ENCODE measurements around the gene SDK1.

Gene SDK1

GRCh38 chr7:3345699-3346481 lies 44.8 kb downstream of the SDK1 start:
- DNase-seq: no peak

DNA sequence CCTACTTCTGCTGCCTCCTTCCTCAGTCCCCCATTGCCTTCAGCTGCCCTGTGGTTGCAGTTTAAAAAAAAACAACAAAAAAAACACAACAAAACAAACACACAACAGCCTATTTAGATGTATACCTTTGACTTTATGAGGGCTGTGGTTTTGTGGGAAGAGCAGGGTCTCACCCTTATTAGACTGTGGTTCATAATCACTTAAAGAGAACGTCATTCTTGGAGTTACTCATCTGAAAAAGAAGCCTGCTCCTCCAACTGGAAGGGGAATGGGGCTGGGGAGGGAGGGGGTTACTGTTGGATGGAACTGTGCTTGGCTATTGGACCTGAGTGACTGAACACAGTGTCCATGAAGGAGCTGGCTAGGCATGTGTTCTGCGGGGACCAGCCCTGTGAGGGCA lies 48.1 kb downstream of the SDK1 start:
- no peak for DNase-seq

GRCh38 chr7:3356173-3356572 lies 55.1 kb downstream of the SDK1 start:
- DNase-seq: no peak

DNA sequence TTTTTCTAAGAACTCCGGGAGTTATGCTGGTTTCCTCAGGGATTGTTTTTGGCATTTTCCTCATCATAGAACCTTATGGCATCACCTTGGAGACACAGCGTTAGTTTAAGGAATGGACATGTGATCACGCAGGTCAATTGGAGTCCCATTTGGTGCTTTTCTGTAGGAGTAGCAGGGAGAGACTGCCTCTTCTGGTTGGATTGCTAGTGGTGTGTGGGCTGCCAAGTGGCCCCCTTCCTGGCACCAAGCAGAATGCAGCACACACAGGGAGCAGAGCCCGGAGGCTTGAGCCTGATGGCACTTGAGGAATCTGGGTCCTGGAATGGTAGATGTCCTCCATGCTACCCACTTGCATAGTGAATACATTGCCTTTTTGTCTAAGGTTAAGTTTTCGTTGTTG lies 57.9 kb downstream of the SDK1 start:
- no peak for DNase-seq

- no peak for DNase-seq
Measured at GRCh38 chr7:3367261-3367660, 66.2 kb downstream of the SDK1 start.

DNA sequence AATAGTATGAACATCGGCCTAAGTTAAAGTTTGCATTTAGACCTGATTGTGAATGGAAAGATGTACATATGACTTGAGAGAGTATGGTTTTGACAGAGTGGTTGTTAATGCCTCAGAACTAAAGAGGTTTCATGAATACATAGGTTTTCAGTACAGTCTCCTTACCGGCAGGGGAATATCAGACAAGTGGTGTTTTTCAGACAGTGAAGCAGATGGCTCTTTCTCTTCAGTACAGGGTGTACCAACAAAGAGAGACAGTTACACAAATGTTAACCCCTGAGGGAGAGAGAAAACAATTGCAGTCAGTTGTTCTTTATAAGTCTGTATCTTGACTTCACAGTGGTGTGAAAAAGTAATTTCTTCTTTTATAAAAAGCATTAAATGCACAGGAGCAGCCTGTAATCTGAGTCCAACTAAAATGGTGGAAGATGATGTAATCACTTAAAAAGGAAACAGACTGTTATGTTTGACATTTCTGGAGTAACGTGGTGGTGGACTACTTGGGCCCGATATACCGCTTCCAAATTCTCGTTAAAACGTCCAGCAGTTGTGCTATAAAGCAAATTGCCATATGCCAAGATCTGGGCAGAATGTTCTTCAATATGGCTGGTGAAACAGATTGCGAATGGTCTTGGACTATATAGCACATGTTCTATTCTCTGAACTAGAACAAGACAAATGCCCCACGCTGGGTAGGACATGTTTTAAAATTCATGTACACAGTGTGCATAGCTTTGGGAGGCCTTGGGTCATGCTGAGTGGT lies 69.2 kb downstream of the SDK1 start:
- no peak for DNase-seq

DNA sequence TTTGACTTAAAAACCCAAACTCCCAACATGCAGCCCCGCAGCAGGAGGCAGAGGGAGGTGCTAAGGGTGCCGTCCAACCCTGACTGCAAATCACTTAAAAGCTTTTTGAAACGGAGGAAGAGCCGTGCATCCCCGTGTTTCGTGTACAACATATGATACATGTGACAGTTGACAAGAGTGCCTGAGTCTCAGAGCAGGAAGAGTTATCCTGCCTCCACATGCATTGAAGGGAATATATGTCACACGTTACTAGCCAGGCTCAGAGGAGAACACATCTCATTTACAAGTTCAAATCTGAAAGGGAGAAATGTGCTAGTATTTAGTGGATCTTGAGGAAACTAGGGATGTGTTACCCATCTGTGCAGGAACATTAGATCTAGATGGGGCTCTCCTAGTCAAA lies 69.9 kb downstream of the SDK1 start:
- DNase-seq: no peak

DNA sequence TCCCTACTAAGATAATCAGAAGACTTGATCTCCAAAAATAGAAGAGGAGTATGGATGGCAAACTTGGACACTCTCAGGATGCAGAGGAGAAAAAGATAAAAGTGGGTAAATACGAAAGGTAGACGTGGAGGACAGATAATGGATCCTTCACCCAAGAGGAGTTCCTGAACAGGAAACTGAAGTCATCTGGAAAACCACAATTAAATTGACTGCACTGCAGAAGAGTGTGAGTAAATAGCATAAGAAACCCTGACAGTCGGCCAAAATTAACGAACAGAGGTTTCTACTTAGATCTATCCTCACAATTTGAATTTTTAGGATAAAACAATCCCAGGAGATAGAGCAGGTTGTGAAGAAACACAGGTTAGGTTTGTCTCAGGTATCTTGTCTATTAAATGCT lies 70.5 kb downstream of the SDK1 start:
- DNase-seq: no peak

DNA sequence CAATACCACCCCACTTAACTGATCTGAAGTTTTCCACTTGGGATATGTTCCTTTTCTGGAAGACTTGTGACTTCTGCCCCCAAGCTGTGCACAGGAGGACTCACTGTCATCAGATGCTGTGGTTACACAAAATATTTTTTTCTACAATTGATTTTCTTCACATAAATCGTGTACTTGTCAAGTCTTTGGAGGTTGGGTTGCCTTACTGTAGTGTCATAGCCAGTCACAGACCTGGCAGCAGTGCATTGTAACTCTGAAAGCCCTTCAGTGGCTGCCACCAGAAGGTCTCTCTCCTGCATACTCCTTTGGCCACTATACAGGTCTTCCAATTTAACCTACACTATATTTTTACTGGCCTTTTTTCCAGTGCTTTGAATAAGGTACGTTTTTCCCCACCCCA lies 73.2 kb downstream of the SDK1 start:
- no peak for DNase-seq

DNA sequence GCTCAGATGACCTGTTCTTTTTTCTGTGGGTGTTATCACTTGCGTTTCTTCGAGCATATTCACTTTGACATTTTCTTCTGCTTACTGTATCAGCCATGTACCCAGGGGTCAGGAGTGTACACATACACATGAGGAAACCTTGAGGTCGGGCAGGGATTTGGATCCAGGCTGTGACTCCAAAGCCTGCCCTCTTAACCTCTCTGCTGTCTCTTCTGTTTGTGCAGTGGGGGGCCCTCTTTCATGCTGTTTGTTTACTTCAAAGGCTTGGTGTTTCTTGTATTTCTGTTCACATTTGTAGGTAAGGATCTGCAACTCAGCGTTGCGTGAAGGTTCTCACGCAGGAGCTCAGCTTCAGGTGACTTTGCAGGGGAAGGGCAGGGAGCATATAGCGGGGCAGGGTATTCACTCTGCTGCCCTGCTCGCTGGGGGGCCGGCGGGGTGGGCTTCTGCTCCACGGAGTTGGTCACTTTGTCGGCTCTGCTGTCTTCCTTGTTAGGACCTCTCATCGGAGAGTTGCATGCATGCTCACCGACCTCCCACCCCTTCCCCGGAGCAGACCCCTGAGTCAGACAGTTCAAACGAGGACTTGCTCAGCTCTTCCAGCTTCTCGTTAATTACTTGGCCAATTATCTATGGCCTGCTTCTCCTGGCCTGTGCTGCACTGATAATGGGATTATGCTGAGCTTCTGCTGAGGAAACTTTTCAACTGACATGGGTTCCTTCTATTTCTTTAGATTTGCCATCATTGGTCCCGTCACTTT lies 77.5 kb downstream of the SDK1 start:
- DNase-seq: no peak

GRCh38 chr7:3380034-3380433 lies 79.0 kb downstream of the SDK1 start:
- DNase-seq: no peak

- no peak for DNase-seq
Measured at GRCh38 chr7:3380886-3381685, 80.0 kb downstream of the SDK1 start.

- no peak for DNase-seq
Measured at GRCh38 chr7:3386423-3387190, 85.6 kb downstream of the SDK1 start.

GRCh38 chr7:3393862-3394261 lies 92.8 kb downstream of the SDK1 start:
- DNase-seq: no peak

- DNase-seq: no peak
Measured at GRCh38 chr7:3397324-3397723, 96.3 kb downstream of the SDK1 start.

DNA sequence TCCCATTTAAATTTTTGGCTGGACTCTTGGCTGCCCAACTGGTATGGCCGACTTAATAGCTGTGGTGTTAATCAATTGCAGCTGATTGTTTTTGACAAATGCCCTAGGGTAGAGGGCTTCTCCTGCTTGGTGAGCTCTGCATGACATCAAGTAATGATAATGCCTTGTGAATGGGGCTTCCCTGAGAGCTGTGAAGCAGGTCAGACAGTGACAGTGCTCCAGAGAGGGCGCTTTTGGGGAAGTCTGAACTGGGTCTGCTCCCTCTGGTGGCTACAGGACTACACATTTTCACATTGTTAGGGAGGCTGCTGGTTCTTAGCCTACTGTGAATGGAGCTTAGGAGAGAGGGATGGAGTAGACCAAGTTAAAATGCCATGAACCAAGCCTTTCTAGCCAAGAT lies 98.8 kb downstream of the SDK1 start:
- DNase-seq: no peak

- DNase-seq: no peak
Measured at GRCh38 chr7:3404501-3404900, 103.4 kb downstream of the SDK1 start.

DNA sequence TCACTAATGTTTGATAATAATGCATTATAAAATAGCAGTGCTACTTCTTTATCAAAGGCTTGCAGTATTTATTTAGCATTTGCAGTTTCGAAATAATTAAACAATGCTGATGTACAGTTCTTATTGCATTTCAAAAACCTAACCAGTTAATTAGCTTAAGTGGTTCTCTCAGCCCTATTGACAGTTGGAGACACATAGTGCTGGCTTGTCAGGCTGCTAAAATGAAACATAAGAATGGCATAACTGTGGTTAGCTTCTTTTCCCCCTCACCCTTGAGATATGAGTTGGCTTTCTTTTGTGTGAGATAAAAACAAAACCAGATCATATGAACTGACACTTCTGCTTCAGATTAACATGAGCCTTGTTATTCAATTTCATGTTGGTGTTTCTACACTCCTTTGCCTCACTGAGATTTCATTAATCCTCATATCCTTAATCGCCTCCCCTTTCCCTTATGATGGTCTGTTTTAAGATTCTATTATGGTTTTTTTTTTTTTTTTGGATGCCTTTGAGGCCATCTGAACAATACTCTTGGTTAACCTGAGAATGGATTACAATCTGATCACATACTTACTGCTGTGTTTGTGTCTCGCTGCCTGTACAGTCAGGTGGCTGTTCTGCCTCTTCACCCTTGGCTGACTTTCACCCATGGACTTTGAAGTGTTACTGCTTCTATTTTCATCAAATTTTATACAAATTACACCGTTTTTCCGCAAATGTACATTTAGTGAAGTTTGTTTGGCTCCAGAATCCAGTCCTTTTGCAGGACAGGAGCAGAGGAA lies 108.0 kb downstream of the SDK1 start:
- DNase-seq: no peak

DNA sequence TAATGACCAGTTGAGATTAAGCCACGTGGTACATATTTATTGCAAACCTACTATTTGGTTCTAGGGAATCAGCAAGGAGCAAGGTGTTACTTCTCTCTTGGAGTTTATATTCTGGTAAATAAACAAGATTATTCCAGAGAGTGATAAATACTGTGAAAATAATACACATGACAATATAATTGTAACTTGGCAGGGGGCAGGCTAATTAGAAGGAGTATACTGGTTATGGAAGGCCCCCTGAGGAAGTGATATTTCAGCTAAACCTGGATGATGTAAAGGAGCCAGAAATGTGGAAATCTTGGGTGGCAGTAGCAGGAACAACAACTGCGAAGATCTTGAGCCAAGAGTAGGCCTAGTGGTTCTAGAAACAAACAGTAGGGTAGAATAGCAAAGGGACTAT lies 111.8 kb downstream of the SDK1 start:
- no peak for DNase-seq

- DNase-seq: no peak
Measured at GRCh38 chr7:3415861-3416312, 114.8 kb downstream of the SDK1 start.

- no peak for DNase-seq
Measured at GRCh38 chr7:3416453-3416852, 115.4 kb downstream of the SDK1 start.

Measured in right hindlimb (tissue), 1 donor.